HepG2 (cell line): ENCODE results near the gene ARMH2. TPM values are rescaled to one million over a fixed set of nuclear protein-coding genes. Genes with fewer than 3 reads are reported as not detected.
A peak's percentile ranks its signal among the peaks of the same experiment; 100 is the strongest.

Source experiments
- CREM ChIP-seq, 2 experiments: sonication (generic) in 1 of 2; formaldehyde crosslinking in 1 of 2; IDR thresholded peaks; 2 replicates each; pipeline versions ENCODE4 v1.4.0 to v1.6.1; 2016 to 2020; ENCODE audit warnings: antibody characterized with exemption in 1 of 2, mild to moderate bottlenecking in 1 of 2, missing genetic modification reagents in 1 of 2
- MEIS1 ChIP-seq: sonication (generic); formaldehyde crosslinking; IDR thresholded peaks from 2 replicates; pipeline ENCODE4 v1.9.0; 2021; ENCODE audit warnings: mild to moderate bottlenecking, missing genetic modification reagents, moderate library complexity, borderline replicate concordance
- ZNF460 ChIP-seq: sonication (generic); formaldehyde crosslinking; IDR thresholded peaks from 2 replicates; pipeline ENCODE4 v1.5.1; 2020; ENCODE audit warnings: missing genetic modification reagents, mild to moderate bottlenecking, borderline replicate concordance
- ZNF543 ChIP-seq: sonication (generic); formaldehyde crosslinking; IDR thresholded peaks from 2 replicates; pipeline ENCODE4 v1.4.0; 2020; ENCODE audit warnings: mild to moderate bottlenecking, missing genetic modification reagents
- ZNF556 ChIP-seq: sonication (generic); formaldehyde crosslinking; IDR thresholded peaks from 2 replicates; pipeline ENCODE4 v1.4.0; 2020; ENCODE audit warnings: mild to moderate bottlenecking, missing genetic modification reagents, borderline replicate concordance
- ZNF615 ChIP-seq: sonication (generic); formaldehyde crosslinking; IDR thresholded peaks from 2 replicates; pipeline ENCODE4 v1.5.0; 2020; ENCODE audit warnings: mild to moderate bottlenecking, missing genetic modification reagents, borderline replicate concordance
- polyA plus RNA-seq, 8 experiments: library from polyadenylated mRNA; depleted of rRNA in 3 of 8; stranded (reverse) in 7 of 8; unstranded in 1 of 8; fragments of >200 nt; fragmentation: Illumina TruSeq in 4 of 8; extraction: Trizol in 4 of 8; gene quantifications; 2 replicates each; pipeline versions ENCODE4 v1.2.1 to v1.2.3, GENCODE V29; 2011 to 2016; ENCODE audit warnings: low read depth in 4 of 8, missing spikeins in 1 of 8, mixed read lengths in 1 of 8; ENCODE audit not compliant: insufficient read depth in 1 of 8
- total RNA-seq, 5 experiments: library from RNA; depleted of rRNA; stranded (reverse); fragments of >200 nt; fragmentation: Illumina TruSeq; extraction: Trizol; gene quantifications; 2 replicates each; pipeline ENCODE4 v1.2.3, GENCODE V29; 2016; ENCODE audit warnings: low read depth in 1 of 5
- TF ChIP-seq, protein P1 (sequence below): sonication (generic); formaldehyde crosslinking; IDR thresholded peaks from 2 replicates; pipeline ENCODE4 v1.4.0; 2020; ENCODE audit warnings: missing genetic modification reagents
- TF ChIP-seq, protein P2 (sequence below): sonication (generic); formaldehyde crosslinking; IDR thresholded peaks from 2 replicates; pipeline ENCODE4 v1.5.0; 2020; ENCODE audit warnings: missing genetic modification reagents, mild to moderate bottlenecking, borderline replicate concordance
- TF ChIP-seq, protein P3 (sequence below): sonication (generic); formaldehyde crosslinking; IDR thresholded peaks from 2 replicates; pipeline ENCODE4 v1.8.0; 2022; ENCODE audit warnings: mild to moderate bottlenecking, missing genetic modification reagents, borderline replicate concordance
- TF ChIP-seq, protein P4 (sequence below): sonication (generic); formaldehyde crosslinking; IDR thresholded peaks from 2 replicates; pipeline ENCODE4 v1.4.0; 2020; ENCODE audit warnings: missing genetic modification reagents
- TF ChIP-seq, protein P5 (sequence below): sonication (generic); formaldehyde crosslinking; IDR thresholded peaks from 2 replicates; pipeline ENCODE4 v1.5.1; 2020; ENCODE audit warnings: mild to moderate bottlenecking, missing genetic modification reagents, borderline replicate concordance

Gene ARMH2
- total and polyA plus RNA-seq, 2 of the 13 experiments (the other 11 are each of a cell fraction or from before 2014, with no cell fraction given): not detected

DNA sequence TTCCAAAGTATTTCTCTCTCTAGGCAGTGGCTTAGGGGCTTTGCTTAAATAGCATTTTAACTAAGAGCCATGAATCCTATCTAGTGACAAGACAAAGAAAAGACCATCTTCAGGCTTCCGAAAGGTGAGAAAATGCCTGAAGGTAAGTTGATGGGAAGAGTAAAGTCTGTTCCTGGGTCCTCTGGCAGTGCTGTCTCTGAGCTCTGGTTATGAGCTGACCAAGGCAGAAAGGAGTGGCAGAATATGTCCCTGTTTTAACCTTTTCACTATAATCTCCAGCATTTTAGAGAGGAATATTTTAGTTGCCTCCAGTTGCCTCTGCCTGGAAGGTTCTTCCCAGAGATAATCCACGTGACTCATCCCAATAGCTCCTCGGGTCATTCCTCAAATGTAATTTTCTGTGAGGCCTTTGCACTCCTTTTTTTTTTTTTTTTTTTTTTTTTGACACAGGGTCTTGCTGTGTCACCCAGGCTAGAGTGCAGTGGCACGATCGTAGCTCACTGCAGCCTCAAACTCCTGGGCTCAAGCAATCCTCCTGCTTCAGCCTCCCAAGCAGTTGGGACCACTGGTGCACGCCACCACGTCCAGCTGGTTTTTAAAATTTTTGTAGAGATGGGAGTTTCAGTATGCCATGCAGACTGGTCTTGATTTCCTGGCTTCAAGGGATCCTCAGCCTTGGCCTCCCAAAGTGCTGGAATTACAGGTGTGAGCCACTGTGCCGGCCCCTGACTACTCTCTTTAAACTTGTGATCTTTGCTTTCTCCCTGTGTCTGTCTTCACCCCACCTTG lies 3.7 kb upstream of the ARMH2 start (continued):
- TF ChIP-seq, protein P1, sequence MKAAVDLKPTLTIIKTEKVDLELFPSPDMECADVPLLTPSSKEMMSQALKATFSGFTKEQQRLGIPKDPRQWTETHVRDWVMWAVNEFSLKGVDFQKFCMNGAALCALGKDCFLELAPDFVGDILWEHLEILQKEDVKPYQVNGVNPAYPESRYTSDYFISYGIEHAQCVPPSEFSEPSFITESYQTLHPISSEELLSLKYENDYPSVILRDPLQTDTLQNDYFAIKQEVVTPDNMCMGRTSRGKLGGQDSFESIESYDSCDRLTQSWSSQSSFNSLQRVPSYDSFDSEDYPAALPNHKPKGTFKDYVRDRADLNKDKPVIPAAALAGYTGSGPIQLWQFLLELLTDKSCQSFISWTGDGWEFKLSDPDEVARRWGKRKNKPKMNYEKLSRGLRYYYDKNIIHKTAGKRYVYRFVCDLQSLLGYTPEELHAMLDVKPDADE (CRISPR knock-in tag): no peak
- TF ChIP-seq, protein P2, sequence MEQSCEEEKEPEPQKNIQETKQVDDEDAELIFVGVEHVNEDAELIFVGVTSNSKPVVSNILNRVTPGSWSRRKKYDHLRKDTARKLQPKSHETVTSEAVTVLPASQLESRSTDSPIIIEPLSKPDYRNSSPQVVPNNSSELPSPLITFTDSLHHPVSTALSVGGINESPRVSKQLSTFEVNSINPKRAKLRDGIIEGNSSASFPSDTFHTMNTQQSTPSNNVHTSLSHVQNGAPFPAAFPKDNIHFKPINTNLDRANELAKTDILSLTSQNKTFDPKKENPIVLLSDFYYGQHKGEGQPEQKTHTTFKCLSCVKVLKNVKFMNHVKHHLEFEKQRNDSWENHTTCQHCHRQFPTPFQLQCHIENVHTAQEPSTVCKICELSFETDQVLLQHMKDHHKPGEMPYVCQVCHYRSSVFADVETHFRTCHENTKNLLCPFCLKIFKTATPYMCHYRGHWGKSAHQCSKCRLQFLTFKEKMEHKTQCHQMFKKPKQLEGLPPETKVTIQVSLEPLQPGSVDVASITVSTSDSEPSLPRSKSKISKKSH (CRISPR knock-in tag): no peak
- peak; percentile 66; the same call in 1 of the 2 replicates for TF ChIP-seq ZNF460 (CRISPR knock-in tag)
- TF ChIP-seq ZNF556: no peak
- TF ChIP-seq, protein P3, sequence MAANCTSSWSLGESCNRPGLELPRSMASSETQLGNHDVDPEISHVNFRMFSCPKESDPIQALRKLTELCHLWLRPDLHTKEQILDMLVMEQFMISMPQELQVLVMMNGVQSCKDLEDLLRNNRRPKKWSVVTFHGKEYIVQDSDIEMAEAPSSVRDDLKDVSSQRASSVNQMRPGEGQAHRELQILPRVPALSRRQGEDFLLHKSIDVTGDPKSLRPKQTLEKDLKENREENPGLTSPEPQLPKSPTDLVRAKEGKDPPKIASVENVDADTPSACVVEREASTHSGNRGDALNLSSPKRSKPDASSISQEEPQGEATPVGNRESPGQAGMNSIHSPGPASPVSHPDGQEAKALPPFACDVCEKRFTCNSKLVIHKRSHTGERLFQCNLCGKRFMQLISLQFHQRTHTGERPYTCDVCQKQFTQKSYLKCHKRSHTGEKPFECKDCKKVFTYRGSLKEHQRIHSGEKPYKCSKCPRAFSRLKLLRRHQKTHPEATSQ (CRISPR knock-in tag): no peak
- TF ChIP-seq, protein P4, sequence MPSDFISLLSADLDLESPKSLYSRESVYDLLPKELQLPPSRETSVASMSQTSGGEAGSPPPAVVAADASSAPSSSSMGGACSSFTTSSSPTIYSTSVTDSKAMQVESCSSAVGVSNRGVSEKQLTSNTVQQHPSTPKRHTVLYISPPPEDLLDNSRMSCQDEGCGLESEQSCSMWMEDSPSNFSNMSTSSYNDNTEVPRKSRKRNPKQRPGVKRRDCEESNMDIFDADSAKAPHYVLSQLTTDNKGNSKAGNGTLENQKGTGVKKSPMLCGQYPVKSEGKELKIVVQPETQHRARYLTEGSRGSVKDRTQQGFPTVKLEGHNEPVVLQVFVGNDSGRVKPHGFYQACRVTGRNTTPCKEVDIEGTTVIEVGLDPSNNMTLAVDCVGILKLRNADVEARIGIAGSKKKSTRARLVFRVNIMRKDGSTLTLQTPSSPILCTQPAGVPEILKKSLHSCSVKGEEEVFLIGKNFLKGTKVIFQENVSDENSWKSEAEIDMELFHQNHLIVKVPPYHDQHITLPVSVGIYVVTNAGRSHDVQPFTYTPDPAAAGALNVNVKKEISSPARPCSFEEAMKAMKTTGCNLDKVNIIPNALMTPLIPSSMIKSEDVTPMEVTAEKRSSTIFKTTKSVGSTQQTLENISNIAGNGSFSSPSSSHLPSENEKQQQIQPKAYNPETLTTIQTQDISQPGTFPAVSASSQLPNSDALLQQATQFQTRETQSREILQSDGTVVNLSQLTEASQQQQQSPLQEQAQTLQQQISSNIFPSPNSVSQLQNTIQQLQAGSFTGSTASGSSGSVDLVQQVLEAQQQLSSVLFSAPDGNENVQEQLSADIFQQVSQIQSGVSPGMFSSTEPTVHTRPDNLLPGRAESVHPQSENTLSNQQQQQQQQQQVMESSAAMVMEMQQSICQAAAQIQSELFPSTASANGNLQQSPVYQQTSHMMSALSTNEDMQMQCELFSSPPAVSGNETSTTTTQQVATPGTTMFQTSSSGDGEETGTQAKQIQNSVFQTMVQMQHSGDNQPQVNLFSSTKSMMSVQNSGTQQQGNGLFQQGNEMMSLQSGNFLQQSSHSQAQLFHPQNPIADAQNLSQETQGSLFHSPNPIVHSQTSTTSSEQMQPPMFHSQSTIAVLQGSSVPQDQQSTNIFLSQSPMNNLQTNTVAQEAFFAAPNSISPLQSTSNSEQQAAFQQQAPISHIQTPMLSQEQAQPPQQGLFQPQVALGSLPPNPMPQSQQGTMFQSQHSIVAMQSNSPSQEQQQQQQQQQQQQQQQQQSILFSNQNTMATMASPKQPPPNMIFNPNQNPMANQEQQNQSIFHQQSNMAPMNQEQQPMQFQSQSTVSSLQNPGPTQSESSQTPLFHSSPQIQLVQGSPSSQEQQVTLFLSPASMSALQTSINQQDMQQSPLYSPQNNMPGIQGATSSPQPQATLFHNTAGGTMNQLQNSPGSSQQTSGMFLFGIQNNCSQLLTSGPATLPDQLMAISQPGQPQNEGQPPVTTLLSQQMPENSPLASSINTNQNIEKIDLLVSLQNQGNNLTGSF: no peak
- TF ChIP-seq, protein P5, sequence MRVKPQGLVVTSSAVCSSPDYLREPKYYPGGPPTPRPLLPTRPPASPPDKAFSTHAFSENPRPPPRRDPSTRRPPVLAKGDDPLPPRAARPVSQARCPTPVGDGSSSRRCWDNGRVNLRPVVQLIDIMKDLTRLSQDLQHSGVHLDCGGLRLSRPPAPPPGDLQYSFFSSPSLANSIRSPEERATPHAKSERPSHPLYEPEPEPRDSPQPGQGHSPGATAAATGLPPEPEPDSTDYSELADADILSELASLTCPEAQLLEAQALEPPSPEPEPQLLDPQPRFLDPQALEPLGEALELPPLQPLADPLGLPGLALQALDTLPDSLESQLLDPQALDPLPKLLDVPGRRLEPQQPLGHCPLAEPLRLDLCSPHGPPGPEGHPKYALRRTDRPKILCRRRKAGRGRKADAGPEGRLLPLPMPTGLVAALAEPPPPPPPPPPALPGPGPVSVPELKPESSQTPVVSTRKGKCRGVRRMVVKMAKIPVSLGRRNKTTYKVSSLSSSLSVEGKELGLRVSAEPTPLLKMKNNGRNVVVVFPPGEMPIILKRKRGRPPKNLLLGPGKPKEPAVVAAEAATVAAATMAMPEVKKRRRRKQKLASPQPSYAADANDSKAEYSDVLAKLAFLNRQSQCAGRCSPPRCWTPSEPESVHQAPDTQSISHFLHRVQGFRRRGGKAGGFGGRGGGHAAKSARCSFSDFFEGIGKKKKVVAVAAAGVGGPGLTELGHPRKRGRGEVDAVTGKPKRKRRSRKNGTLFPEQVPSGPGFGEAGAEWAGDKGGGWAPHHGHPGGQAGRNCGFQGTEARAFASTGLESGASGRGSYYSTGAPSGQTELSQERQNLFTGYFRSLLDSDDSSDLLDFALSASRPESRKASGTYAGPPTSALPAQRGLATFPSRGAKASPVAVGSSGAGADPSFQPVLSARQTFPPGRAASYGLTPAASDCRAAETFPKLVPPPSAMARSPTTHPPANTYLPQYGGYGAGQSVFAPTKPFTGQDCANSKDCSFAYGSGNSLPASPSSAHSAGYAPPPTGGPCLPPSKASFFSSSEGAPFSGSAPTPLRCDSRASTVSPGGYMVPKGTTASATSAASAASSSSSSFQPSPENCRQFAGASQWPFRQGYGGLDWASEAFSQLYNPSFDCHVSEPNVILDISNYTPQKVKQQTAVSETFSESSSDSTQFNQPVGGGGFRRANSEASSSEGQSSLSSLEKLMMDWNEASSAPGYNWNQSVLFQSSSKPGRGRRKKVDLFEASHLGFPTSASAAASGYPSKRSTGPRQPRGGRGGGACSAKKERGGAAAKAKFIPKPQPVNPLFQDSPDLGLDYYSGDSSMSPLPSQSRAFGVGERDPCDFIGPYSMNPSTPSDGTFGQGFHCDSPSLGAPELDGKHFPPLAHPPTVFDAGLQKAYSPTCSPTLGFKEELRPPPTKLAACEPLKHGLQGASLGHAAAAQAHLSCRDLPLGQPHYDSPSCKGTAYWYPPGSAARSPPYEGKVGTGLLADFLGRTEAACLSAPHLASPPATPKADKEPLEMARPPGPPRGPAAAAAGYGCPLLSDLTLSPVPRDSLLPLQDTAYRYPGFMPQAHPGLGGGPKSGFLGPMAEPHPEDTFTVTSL (CRISPR knock-in tag): 0 out of 2 replicates have a peak, but pooled peaks have one; percentile 12
- TF ChIP-seq MEIS1: 0 out of 2 replicates have a peak, but pooled peaks have one; percentile 32
- 0 out of 2 replicates have a peak, but pooled peaks have one; percentile 34 for TF ChIP-seq ZNF543 (CRISPR knock-in tag)
- TF ChIP-seq ZNF615 (CRISPR knock-in tag): no peak
- TF ChIP-seq CREM (IDR thresholded peaks at IDR 0.05): no peak
- TF ChIP-seq CREM (CRISPR knock-in tag; IDR thresholded peaks at IDR 0.05): no peak
